AG04449 (cell line): ENCODE data around the gene CNN2.
A peak's percentile ranks its signal among the peaks of the same experiment; 100 is the strongest.

ENCODE experiments used
- CTCF ChIA-PET: fragments of 350-600 bp; formaldehyde crosslinking; extraction: SDS; loops from one replicate; lab custom pipeline; 2021; ENCODE audit warnings: antibody characterized with exemption; lab: Yijun Ruan, JAX
- POLR2A ChIA-PET: fragments of 400-600, 350-600 bp; formaldehyde crosslinking; extraction: SDS; loops from one replicate; lab custom pipeline; 2020; ENCODE audit warnings: antibody characterized with exemption, inconsistent platforms; lab: Yijun Ruan, JAX
- DNase-seq: peaks from one replicate; pipeline ENCODE4 v3.0.0-alpha.2; 2010; ENCODE audit warnings: low read depth, low spot score
- H3K4me3 ChIP-seq: 2 replicates; pipeline ENCODE4 v1.5.1; 2011; ENCODE audit warnings: low read depth, mild to moderate bottlenecking, control low read depth, low read length
- TF ChIP-seq, protein P1 (sequence below): IDR thresholded peaks from one replicate; pipeline ENCODE4 v1.5.1; 2011; ENCODE audit warnings: mild to moderate bottlenecking, moderate library complexity, low read length, control low read depth, inconsistent platforms; ENCODE audit not compliant: insufficient read depth; ENCODE audit errors: missing control alignments

The CNN2 gene

GRCh38 chr19:993361-993830 is 33.0 kb upstream of the CNN2 start:
- H3K4me3 ChIP-seq = no peak overlapping the region
- ChIA-PET CTCF (interaction anchor here (0.7 kb wide), 1 partner anchor 10 kb away, joined by 4 read pairs; the partner anchor contains the start of gene WDR18), POLR2A (no interaction called here)
- DNase-seq = no peak
- TF ChIP-seq, protein P1, sequence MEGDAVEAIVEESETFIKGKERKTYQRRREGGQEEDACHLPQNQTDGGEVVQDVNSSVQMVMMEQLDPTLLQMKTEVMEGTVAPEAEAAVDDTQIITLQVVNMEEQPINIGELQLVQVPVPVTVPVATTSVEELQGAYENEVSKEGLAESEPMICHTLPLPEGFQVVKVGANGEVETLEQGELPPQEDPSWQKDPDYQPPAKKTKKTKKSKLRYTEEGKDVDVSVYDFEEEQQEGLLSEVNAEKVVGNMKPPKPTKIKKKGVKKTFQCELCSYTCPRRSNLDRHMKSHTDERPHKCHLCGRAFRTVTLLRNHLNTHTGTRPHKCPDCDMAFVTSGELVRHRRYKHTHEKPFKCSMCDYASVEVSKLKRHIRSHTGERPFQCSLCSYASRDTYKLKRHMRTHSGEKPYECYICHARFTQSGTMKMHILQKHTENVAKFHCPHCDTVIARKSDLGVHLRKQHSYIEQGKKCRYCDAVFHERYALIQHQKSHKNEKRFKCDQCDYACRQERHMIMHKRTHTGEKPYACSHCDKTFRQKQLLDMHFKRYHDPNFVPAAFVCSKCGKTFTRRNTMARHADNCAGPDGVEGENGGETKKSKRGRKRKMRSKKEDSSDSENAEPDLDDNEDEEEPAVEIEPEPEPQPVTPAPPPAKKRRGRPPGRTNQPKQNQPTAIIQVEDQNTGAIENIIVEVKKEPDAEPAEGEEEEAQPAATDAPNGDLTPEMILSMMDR = no peak

GRCh38 chr19:993831-994393 is 32.5 kb upstream of the CNN2 start:
- ChIA-PET CTCF (interaction anchor here (1.0 kb wide), 1 partner anchor 10 kb away, joined by 3 read pairs; the partner anchor contains the start of gene WDR18), POLR2A (no interaction called here)
- TF ChIP-seq, protein P1 = no peak
- DNase-seq = no peak
- no peak overlapping the region for H3K4me3 ChIP-seq

DNA sequence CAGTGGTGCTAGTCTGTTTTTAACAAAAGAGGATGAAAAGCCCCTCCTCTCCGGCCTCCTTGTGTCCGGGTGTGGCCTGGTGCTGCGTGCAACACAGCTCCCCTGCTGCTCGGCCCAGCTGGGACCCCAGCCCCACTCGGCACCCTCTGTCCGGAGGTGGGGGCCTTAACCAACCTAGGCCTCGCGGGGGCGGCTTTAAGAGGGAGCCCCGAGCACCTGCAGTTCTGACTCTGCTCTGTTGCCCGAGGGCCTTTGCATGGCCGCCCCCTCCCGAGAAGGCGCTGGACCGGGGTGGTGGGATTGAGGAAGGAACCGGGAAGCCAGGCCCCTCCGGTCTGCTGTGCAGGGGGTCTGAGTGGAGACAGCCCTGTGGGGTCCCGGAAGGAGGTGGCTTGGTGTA is 31.9 kb upstream of the CNN2 start:
- no peak overlapping the region for H3K4me3 ChIP-seq
- no peak for DNase-seq
- POLR2A ChIA-PET = no interaction called here
- CTCF ChIA-PET = interaction anchor here (1.0 kb wide), 2 partner anchors 10 to 72 kb away, joined by 3 to 4 read pairs; partner anchors contain the start of gene WDR18
- TF ChIP-seq, protein P1 = no peak

DNA sequence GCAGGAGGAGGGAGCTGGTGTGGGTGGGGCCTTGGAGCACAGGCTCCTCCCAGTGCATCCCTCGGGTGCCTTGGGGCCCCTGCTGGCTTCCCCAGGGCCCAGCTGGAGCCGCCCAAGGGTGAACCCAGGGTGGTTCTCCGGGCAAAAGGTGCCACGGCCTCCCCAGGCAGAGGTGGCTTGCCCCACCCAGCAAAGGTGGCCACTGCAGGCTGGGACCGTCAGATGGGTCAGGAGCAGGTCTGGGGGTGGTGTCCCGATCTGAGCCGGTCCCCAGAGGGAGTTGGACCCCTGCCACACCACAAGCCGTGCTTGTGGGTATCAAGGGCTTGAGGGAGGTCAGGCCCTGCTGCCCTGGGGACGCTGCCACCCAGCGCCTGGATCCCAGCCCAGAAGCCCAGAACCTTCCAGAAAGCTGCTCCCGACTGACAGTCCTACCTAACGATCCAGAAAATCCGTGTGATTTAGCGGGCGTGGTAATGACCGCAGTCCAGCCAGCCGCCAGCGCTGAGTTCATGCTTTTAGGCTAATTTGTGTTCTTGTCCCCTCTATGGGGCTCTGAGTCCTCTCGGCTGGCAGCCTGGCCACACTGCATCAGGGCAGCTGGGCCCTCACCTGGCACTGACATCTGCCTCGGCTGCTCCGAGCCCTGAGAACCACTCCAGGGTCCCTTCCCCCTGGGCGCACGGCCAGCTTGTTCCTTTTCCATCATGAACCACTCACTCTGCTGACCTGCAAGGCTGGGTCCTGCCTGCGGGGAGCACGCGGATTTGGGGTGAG is 31.2 kb upstream of the CNN2 start:
- TF ChIP-seq, protein P1 = no peak
- H3K4me3 ChIP-seq = no peak overlapping the region
- POLR2A ChIA-PET = no interaction called here
- CTCF ChIA-PET = interaction anchor here (0.8 to 1.3 kb wide), 4 partner anchors 9 to 72 kb away, joined by 3 to 6 read pairs (median 4); partner anchors contain the start of gene WDR18
- DNase-seq = no peak

GRCh38 chr19:996051-996838 is 30.2 kb upstream of the CNN2 start:
- CTCF ChIA-PET = interaction anchor here (0.7 to 1.3 kb wide), 4 partner anchors 8 to 245 kb away, joined by 3 to 6 read pairs (median 4); partner anchors contain the start of gene ATP5F1D
- TF ChIP-seq, protein P1 = no peak
- DNase-seq = no peak
- peak overlapping the region; percentile 32 for H3K4me3 ChIP-seq
- POLR2A ChIA-PET = interaction anchor here (0.7 to 1.3 kb wide), 2 partner anchors 12 to 71 kb away, joined by 4 read pairs; partner anchors contain the start of gene WDR18
